Mesenchymal stem cell (in vitro differentiated cells and primary cell): ENCODE data around the gene ATP2A3.

ENCODE experiments used
- DNase-seq: peaks from one replicate; pipeline ENCODE4 v3.0.0-alpha.2; 2013
- H2AFZ ChIP-seq: one replicate; pipeline ENCODE4 v1.6.1; 2013; ENCODE audit warnings: low read depth, mild to moderate bottlenecking, control low read depth, inconsistent platforms, low read length, moderate library complexity
- H2AK5ac ChIP-seq: 2 replicates; pipeline ENCODE4 v1.6.1; 2013; ENCODE audit warnings: low read length, moderate library complexity, mild to moderate bottlenecking, inconsistent platforms; ENCODE audit not compliant: severe bottlenecking
- H2BK120ac ChIP-seq: one replicate; pipeline ENCODE4 v1.6.1; 2013; ENCODE audit warnings: low read depth, mild to moderate bottlenecking, inconsistent platforms, low read length, moderate library complexity
- H2BK12ac ChIP-seq, 2 experiments: one replicate each; pipeline ENCODE4 v1.6.1; 2013; ENCODE audit warnings: inconsistent platforms in 2 of 2, low read length in 2 of 2, mild to moderate bottlenecking in 2 of 2, moderate library complexity in 2 of 2, control low read depth in 1 of 2
- H2BK15ac ChIP-seq: one replicate; pipeline ENCODE4 v1.6.1; 2013; ENCODE audit warnings: mild to moderate bottlenecking, low read depth, inconsistent platforms; ENCODE audit not compliant: poor library complexity, severe bottlenecking
- H2BK5ac ChIP-seq: 2 replicates; pipeline ENCODE4 v1.6.1; 2013; ENCODE audit warnings: low read depth, mild to moderate bottlenecking, low read length, control low read depth, inconsistent platforms; ENCODE audit not compliant: poor library complexity, severe bottlenecking
- H3K14ac ChIP-seq, 2 experiments: one replicate each; pipeline ENCODE4 v1.6.1; 2013; ENCODE audit warnings: inconsistent platforms in 2 of 2, low read length in 2 of 2, control low read depth in 1 of 2, mild to moderate bottlenecking in 1 of 2, moderate library complexity in 1 of 2
- H3K18ac ChIP-seq, 2 experiments: one replicate each; pipeline ENCODE4 v1.6.1; 2013; ENCODE audit warnings: inconsistent platforms in 2 of 2, low read length in 2 of 2, control low read depth in 1 of 2, low read depth in 1 of 2, mild to moderate bottlenecking in 1 of 2
- H3K23ac ChIP-seq, 2 experiments: one replicate each; pipeline ENCODE4 v1.6.1; 2013; ENCODE audit warnings: inconsistent platforms in 2 of 2, low read length in 2 of 2, mild to moderate bottlenecking in 2 of 2, moderate library complexity in 2 of 2, control low read depth in 1 of 2
- H3K27ac ChIP-seq: 2 replicates; pipeline ENCODE4 v1.5.1; 2013; ENCODE audit warnings: mild to moderate bottlenecking, moderate library complexity, low read length, control low read depth, inconsistent platforms; ENCODE audit not compliant: poor library complexity, severe bottlenecking
- H3K27me3 ChIP-seq, 2 experiments: 2 replicates each; pipeline versions ENCODE4 v1.6.1 to v1.7.0; 2013; ENCODE audit warnings: low read length in 2 of 2, mild to moderate bottlenecking in 2 of 2, moderate library complexity in 2 of 2, control low read depth in 1 of 2, inconsistent platforms in 1 of 2; ENCODE audit not compliant: control insufficient read depth in 1 of 2, insufficient read depth in 1 of 2
- H3K36me3 ChIP-seq, 2 experiments: 2 replicates each; pipeline versions ENCODE4 v1.6.1 to v1.7.0; 2013; ENCODE audit warnings: low read length in 2 of 2, control low read depth in 1 of 2, inconsistent platforms in 1 of 2, low read depth in 1 of 2, mild to moderate bottlenecking in 1 of 2; ENCODE audit not compliant: insufficient read depth in 2 of 2, control insufficient read depth in 1 of 2
- H3K4ac ChIP-seq, 2 experiments: one replicate each; pipeline ENCODE4 v1.6.1; 2013; ENCODE audit warnings: inconsistent platforms in 2 of 2, low read length in 2 of 2, mild to moderate bottlenecking in 2 of 2, moderate library complexity in 2 of 2, control low read depth in 1 of 2, low read depth in 1 of 2
- H3K4me1 ChIP-seq: 2 replicates; pipeline ENCODE4 v1.6.1; 2013; ENCODE audit warnings: low read depth, low read length, control low read depth; ENCODE audit not compliant: control insufficient read depth, insufficient read depth
- H3K4me2 ChIP-seq: 2 replicates; pipeline ENCODE4 v1.6.1; 2013; ENCODE audit warnings: low read length, mild to moderate bottlenecking, inconsistent platforms; ENCODE audit not compliant: poor library complexity, severe bottlenecking
- H3K4me3 ChIP-seq, 2 experiments: 2 replicates each; pipeline versions ENCODE4 v1.5.1 to v1.7.0; 2013; ENCODE audit warnings: low read length in 2 of 2, mild to moderate bottlenecking in 2 of 2, control low read depth in 1 of 2, low read depth in 1 of 2; ENCODE audit not compliant: insufficient read depth in 1 of 2
- H3K79me1 ChIP-seq: replicated peaks from 2 replicates; pipeline ENCODE4 v1.6.1; 2013; ENCODE audit warnings: mild to moderate bottlenecking, control low read depth, low read length, inconsistent platforms; ENCODE audit not compliant: poor library complexity, severe bottlenecking
- H3K9ac ChIP-seq: 2 replicates; pipeline ENCODE4 v1.7.0; 2013; ENCODE audit warnings: mild to moderate bottlenecking, low read length, moderate library complexity
- H3K9me3 ChIP-seq: 2 replicates; pipeline ENCODE4 v1.7.0; 2013; ENCODE audit warnings: mild to moderate bottlenecking, low read length; ENCODE audit not compliant: control insufficient read depth
- H4K8ac ChIP-seq: one replicate; pipeline ENCODE4 v1.6.1; 2013; ENCODE audit warnings: inconsistent platforms, mild to moderate bottlenecking, low read length, moderate library complexity
- H4K91ac ChIP-seq: one replicate; pipeline ENCODE4 v1.6.1; 2013; ENCODE audit warnings: mild to moderate bottlenecking, low read length, inconsistent platforms
- WGBS: methylation state at CpG from one replicate; pipeline ENCODE4 v1.1.7; 2013; ENCODE audit warnings: mixed read lengths; 5-methylcytosine and 5-hydroxymethylcytosine counted together

The ATP2A3 gene

DNA sequence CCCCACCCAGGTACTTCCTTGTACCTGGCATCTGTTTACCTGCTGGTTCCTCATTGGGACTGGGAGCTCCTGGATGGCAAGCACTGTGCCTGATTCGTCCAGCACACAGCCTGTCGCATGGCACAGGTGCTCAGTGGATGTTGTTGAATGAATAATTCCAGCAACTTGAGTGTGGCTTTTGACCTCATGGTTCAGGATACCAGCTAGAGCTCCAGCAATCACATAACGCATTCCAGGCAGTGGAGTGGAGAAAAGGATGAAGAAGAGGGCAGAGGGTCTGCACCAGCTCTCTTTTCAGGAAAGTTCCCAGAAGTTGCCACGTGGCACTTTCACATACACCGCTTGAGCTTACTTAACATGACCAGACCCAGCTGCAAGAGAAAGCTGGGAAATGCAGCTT is 70.0 kb downstream of the ATP2A3 start:
- H2BK5ac ChIP-seq = no peak overlapping the region
- H3K9ac ChIP-seq = no peak overlapping the region
- H3K27ac ChIP-seq = no peak overlapping the region
- no peak overlapping the region for H3K4ac ChIP-seq
- no peaks in the 10 kb centered on the region for H3K79me1 ChIP-seq
- peak overlapping the region; percentile 74 to 83 for H2BK12ac ChIP-seq
- no peak overlapping the region for H3K4me2 ChIP-seq
- no peak overlapping the region for H3K4me3 ChIP-seq
- WGBS = 91% methylated on average over 5 of the region's 5 CpGs
- H2BK15ac ChIP-seq = no peak overlapping the region
- DNase-seq = no peak
- H3K23ac ChIP-seq = no peak overlapping the region
- H2AFZ ChIP-seq = no peak overlapping the region
- H2AK5ac ChIP-seq = no peak overlapping the region
- H3K4me1 ChIP-seq = peaks cover 43% of the 10 kb centered on the region
- H3K27me3 ChIP-seq = peaks cover 0 to 4% of the 10 kb centered on the region in 2 experiments
- H3K36me3 ChIP-seq = no peaks in the 10 kb centered on the region
- H3K9me3 ChIP-seq = no peaks in the 10 kb centered on the region
- H3K18ac ChIP-seq = peak overlapping the region in 1 of 2 experiments; percentile 30
- no peak overlapping the region for H3K14ac ChIP-seq
- H4K8ac ChIP-seq = no peak overlapping the region
- no peak overlapping the region for H4K91ac ChIP-seq
- no peak overlapping the region for H2BK120ac ChIP-seq

DNA sequence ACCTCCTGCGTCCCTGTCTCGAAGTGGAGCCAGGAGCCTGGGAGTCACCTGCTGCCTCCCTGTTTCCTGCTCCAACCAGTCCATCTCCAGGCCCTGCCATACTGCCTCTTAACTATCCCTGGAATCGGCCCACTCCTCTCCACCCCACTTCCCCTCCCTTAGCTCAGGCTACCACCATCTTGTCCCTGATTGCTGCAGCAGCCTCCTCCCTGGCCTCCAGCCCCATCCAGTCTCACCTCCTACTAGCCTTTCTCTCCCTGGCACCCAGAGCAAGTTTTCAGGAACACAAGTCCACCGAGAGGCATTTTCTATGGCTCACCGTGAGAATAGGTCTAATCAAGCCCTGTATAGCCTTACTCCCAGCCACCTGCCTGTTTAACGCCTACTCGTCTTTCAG is 70.5 kb downstream of the ATP2A3 start:
- H3K36me3 ChIP-seq = peaks cover 0 to 3% of the 10 kb centered on the region in 2 experiments
- H2BK12ac ChIP-seq = peak overlapping the region; percentile 74 to 83
- no peak overlapping the region for H3K27ac ChIP-seq
- H2BK15ac ChIP-seq = peak overlapping the region; percentile 4
- peaks cover 0 to 2% of the 10 kb centered on the region in 2 experiments for H3K27me3 ChIP-seq
- no peak overlapping the region for H2BK120ac ChIP-seq
- H2AK5ac ChIP-seq = no peak overlapping the region
- H3K23ac ChIP-seq = no peak overlapping the region
- H3K18ac ChIP-seq = peak overlapping the region in 1 of 2 experiments; percentile 96
- peak overlapping the region; percentile 64 to 74 for H3K4me3 ChIP-seq
- peak overlapping the region in 1 of 2 experiments; percentile 3 for H3K14ac ChIP-seq
- no peak overlapping the region for H2BK5ac ChIP-seq
- H3K9me3 ChIP-seq = no peaks in the 10 kb centered on the region
- H3K4me2 ChIP-seq = peak overlapping the region; percentile 85
- 87% methylated on average over 7 of the region's 7 CpGs for WGBS
- H4K91ac ChIP-seq = peak overlapping the region; percentile 66
- H3K4ac ChIP-seq = peak overlapping the region; percentile 3 to 62
- peak overlapping the region; percentile 92 for H4K8ac ChIP-seq
- H3K4me1 ChIP-seq = peaks cover 48% of the 10 kb centered on the region
- DNase-seq = no peak
- H2AFZ ChIP-seq = peak overlapping the region; percentile 96
- H3K79me1 ChIP-seq = no peaks in the 10 kb centered on the region
- H3K9ac ChIP-seq = peak overlapping the region; percentile 48

DNA sequence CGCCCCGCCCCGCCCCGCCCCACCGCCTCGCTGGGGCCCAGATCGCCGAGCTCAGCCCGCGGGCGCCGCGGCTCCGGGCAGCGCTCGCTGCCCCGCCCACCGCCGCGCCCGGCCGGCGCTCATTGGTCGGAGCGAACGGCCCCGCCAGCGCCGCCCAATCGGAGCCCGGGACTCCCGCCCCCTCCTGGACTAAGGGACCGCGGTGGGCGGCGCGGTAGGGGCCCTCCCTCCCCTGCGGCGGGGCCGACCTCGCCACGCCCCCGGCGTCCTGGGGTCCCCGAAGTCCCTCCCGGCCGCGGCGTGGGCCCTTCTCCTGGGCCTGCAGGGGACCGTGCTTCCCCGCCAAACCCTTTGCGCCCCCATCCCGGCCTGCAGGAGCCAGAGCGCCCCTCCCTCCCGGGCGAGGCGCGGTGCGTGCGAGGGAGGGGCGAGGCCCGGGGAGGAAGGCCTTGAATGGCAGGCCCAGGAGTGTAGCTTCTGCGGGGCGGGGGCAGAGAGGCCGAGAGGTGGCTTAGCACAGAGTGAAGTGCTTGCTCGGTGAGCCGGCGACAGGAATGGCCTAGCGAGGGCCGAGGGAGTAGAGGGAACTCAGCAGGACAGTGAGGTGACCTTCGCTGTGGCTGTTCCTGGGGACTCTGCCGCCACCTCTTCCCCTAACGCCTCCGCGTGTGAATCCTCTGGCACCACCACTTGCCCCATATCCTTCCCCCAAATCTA is 71.1 kb downstream of the ATP2A3 start, which contains the start of gene CAMKK1:
CAMKK1 (minus strand) TSS at position 51 of the 717 bp plus-strand sequence. CDS start 7,366 bp downstream, outside the sequence.
- H3K27me3 ChIP-seq = no peaks in the 10 kb centered on the region
- H2AK5ac ChIP-seq = no peak within 1 kb of the TSS
- peak within 1 kb of the TSS; percentile 74 to 76 for H3K4me3 ChIP-seq
- peak within 1 kb of the TSS; percentile 35 for H2BK120ac ChIP-seq
- peak within 1 kb of the TSS; percentile 92 for H4K8ac ChIP-seq
- H3K79me1 ChIP-seq = no peaks in the 10 kb centered on the region
- H3K23ac ChIP-seq = peak within 1 kb of the TSS in 1 of 2 experiments; percentile 91
- peak within 1 kb of the TSS; percentile 96 for H2AFZ ChIP-seq
- H3K4me2 ChIP-seq = peak within 1 kb of the TSS; percentile 91
- H2BK15ac ChIP-seq = peak within 1 kb of the TSS; percentile 48
- H3K9me3 ChIP-seq = no peaks in the 10 kb centered on the region
- H3K14ac ChIP-seq = peak within 1 kb of the TSS in 1 of 2 experiments; percentile 85
- peak within 1 kb of the TSS; percentile 78 to 83 for H2BK12ac ChIP-seq
- H3K18ac ChIP-seq = peak within 1 kb of the TSS; percentile 80 to 96
- H3K4me1 ChIP-seq = peaks cover 53% of the 10 kb centered on the region
- peaks cover 0 to 5% of the 10 kb centered on the region in 2 experiments for H3K36me3 ChIP-seq
- peak within 1 kb of the TSS; percentile 66 for H4K91ac ChIP-seq
- peak within 1 kb of the TSS; percentile 3 to 62 for H3K4ac ChIP-seq
- no peak within 1 kb of the TSS for H3K27ac ChIP-seq
- WGBS = 7% methylated on average over 36 of the region's 75 CpGs
- peak; percentile 84 for DNase-seq
- H3K9ac ChIP-seq = peak within 1 kb of the TSS; percentile 78
- peak within 1 kb of the TSS; percentile 70 for H2BK5ac ChIP-seq
